Activated CD4-positive, alpha-beta T cell treated with anti-CD3 and anti-CD28 coated beads for 1 hour (primary cell): Measurements from ENCODE around the gene RPS15.
A peak's percentile ranks its signal among the peaks of the same experiment; 100 is the strongest.
"Not testable (repeated sequence)": the region's sequence is repeated elsewhere in the genome, so short reads cannot be mapped to it uniquely, and the experiment has no call there.

Experiments
- DNase-seq: peaks from one replicate; pipeline ENCODE4 v3.0.0-alpha.2; 2020

RPS15 gene

DNA sequence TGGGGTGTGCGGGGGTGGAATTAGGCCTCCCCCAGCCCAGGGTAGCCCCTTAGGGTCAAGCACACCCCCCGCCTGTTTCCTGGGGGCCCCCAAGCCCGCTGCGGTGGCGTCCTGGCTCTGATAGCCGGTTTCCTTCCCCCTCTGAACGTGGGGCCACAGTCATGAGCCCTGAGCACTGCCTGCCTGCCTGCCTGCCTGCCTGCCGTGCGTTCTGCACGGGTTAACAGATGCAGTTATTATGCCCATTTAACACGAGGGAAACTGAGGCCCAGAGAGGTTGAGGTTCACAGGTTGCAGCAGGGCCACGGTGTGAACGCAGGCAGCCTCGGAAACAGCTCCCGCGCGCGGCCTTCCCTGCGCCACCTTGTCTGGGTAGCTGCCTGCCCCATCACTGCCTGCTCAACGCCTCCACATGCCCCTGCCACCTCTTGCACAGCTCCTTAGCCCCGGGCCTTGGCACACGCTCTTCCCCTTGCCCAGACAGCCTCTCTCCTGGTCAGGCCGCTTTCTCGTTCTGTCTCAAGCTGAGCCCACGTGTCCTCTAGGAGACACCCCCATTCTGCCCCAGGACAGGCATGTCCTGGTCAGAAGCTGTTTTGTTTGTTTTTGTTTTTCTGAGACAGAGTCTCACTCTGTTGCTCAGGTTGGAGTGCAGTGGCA is 35.7 kb upstream of the RPS15 start:
- no peak for DNase-seq

DNA sequence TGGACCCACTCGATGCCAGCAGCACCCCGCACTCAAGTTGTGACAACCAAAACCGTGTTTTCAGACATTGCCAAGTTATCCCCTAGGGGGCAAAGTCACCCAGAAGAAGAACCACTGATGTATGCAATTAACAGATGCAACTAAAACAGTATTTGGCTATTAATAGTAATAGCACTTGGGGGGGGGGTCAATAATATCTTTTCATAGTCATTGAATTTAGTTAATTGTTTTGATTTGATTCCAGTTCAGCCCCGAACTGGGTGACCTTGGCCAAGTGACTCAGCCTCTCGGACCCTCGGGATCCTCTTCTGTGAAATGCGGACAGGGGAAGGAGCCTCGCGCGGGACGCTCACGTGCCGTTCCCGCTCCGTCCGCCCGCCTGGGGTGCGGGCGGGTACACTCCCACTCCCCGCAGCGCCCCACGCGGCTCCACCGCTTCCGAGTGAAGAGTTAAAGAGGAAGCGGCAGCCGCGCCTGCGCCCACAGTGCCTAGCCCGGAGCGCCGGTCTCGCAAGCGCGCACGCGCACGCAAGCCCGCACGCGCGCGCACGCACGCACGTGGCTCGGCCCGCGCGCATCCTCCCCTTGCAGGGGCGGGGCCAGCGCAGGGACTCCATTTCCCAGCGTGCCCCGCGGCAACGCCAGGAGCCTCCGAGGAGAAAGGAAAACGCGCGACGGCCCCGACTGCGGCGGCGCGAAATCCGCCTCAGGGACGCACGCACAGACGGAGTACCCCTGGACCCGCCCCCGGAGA is 31.2 kb upstream of the RPS15 start:
- peak; percentile 100 for DNase-seq

DNA sequence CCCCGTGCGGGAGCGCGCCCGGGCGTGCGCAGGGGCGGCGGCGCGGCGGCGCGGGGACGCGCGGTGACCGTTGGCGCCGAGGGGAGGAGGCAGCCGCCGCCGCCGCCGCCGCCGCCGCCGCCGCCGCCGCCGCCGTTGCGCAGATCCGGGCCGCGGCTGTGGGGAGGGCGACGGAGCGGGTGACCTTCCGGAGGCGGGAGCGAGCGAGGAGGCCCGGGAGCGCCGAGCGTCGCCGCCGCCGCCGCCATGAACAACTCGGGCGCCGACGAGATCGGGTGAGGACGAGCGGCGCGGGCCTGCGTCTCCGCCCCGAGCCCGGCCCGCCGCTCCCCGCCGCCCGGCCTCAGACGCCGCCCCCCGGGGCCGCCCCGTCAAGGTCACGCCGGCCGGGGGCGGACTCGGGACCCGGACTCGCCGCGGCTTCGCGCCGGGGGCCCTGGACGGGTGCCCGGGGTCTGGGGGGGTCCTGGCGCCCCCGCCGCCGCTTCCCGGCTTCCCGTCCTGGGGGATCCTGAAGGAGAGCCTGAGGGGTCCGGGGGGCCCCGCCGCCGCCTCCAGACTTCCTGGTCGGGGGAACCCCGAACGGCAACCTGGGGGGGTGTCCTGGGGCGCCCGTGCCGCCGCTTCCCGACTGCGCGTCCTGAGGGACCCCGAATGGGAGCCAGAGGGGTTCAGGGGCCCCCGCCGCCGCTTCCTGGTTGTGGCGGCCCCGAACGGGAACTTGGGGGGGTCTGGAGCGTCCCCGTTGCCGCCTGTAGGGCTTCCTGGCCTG is 30.5 kb upstream of the RPS15 start, which contains the start of gene DAZAP1:
Gene DAZAP1 (plus strand): TSS at position 59 of the 772 bp plus-strand sequence. CDS start 188 bp downstream, at position 247.
- peak; percentile 31 for DNase-seq

DNA sequence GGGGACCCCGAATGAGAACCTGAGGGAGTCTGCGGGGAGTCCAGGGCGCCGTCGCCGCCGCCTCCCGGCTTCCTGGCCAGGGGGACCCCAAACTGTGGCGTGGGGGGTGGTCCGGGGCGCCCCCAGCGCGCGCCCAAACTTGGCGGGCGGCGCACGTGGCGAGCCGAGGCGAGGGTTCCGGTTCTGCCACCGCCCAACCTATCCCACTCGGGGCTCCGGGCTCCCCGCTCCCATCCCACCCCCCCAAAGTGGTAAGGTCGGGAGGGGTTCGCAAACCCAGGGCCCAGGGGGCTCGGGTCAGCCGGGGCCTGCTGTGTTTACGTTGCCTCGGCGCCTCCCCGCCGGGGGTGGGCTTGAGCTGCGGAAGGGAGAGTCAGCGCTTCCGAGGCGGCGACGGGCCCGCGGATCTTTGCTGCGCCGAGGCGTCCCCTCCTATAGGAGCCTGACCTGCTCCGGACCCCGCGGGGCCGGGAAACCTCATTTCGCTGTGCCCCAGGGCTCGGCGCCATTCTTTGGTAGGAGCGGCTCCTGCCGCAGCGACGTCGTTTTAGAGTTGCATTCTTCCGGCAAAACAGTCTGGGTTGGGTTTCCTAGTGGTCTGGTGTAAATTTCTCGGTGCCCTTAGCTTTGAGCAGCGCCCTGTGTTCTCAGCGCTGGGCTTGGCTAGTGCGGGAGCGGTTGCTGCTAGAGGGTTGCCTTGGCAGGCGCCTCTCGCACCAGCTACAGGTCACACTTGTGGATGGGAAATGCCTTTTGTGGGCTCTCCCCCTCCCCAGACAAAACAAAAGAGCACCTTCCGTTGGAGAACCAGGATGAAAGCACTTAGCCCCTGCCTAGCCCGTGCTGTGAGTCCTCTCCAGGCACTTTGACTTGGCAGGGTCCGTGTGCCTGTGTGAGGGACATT is 29.6 kb upstream of the RPS15 start:
- peak; percentile 36 for DNase-seq

DNA sequence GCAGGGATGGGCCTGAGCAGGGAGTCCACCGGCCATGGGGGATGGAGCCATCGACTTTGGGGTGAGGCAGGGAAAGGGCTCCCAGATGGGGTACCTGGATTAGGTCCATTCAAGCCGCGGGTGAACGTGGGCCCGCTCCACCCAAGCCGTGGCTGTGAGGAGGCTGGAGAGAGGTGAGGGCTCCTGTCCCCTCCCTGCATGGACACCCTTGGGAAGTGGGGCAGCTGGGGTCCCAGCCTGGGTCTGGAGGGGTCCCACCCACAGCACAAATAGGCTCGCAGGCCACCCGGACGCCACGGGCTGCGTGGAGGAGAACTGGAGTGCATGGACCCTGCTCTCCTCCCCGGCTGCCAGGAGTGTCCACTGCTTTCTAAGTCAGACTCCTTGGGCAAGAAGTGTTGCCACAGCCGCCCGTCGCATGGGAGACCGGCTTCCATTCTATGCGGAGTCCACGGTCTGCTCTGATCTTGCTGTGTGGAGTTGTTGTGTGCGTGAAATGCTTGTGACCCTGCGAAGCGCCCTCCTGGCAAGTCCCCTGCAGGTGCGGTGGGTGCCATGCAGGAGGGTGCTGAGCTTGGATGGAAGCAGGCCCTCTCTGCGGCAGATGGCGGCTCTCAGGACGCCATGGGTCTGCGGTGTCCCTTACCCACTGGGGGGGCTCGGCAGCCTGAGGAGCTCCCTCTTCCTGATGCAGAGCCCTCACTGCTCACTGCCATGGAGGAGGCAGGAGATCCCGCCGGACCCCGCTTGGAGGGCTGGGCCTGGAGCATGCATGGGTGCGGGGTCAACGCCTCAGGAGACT is 28.8 kb upstream of the RPS15 start:
- DNase-seq: no peak

DNA sequence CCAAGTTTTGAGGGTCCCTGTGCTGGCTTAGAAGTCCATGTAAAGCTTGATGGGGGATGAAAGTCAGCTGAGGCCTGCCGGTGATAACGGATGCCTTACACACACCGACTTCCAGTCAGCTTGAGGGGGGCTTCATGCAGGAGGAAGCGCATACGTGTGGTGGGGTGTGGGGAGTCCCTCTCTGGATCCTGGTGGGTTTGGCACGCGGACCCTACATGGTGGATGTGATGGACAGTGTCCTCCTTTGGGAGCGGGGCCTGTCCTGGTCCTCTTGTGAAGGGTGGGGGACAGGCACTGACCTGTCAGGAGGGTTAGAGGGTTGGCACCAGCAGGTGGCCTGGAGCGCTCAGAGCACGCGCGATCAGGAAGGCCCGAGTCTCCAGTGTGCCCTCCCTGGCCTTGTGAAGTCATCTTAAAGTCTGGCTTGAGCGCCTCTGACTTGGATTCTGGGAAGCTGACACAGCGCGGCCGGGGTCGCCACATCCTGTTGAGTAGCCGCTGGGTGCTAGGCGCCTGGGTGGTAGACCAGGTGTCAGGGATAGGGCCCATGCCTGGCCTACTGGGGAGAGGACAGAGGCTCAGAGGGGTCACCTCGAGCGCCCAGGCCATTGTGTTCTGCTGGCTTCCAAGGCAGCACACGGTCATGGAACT is 27.9 kb upstream of the RPS15 start:
- no peak for DNase-seq

DNA sequence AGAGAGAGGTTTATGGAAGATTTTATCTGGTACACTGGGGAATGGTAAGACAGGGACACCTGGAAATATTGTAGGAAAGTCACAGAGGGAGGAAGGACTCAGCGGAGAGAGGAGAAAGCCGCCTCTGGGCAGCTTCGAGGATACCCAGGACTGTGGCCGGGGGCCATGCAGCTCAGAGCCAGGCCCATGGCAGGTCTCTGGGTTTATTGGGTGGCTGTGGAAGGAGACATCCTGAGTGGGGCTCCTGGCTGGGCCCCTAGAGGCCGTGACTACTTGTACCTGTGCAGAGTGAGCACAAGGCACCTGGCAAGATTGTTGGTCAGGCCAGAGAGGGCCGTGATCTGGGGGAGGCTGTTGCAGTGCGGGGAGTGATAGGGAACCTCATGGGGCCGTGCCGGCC is 27.4 kb upstream of the RPS15 start:
- no peak for DNase-seq

DNA sequence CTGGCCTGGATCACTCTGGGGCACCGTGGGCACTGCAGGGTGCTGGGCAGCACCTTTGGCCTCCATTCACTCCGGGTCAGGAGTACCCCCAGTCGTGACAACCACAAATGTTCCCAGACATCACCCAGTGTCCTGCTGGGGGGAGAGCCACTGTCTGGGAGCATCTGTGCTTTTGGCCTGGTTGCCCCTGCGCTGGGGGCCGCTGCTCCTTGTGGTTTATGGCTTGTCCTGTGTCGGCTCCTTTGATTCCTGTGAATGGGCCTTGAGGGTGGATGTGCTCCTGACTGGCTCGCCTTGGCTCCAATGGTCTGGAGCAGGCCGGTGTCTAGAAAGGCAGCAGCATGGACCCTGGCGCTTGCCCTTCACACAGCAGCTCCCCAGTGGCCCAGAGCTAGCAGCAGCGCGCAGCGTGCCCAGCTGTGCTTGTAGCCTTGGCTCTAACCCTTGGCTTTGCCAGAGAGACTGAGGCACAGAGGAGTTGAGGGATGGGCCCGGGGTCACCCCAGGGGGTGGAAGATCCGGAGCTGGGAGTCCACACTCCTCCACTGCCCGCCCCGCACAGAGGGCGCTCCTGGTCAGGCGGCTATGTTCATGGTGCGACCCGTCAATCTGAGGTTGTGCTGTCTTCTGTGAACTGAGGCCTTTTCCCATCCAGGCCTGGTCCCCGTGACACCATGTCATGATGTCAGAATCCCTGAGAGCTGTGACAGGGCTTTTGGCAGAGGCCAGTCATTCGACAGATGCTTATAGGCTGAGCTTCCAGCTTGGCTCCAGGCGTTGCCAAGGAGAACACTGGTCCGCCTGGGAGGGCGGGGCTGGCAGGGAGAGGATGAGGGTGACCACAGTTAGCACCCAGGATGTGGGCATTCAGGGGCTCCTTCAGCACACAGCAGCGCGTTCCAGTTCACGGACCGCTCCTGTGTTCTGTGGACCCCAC is 26.7 kb upstream of the RPS15 start:
- DNase-seq: no peak

DNA sequence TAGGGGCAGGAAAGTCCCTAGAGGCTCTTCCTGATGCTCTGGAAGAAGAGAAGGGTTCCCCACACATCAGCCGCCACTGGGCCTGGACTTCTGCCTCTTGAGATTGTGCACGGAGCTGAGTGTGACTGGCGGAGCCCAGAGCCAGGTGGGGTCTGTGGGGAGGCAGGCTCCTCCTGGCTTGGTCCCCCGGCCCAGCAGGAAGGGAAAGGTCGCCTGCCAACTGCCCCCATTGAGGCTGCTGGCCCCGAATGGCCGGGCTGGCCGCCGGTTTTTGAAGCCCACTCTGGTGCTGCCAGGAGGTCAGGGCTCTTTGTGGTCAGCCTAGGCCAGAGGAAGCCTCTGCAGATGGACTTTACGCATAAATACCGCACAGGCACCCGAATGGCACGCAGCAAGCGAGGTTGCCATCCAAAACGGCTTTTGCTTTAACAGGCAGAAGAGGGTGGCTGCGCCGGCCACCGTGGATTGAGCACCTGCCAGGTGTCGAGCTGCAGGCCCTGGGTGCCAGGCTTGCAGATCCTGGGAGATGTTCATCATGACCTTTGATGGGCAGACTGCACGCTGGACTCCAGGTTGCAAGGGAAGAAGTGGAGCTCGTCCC is 25.8 kb upstream of the RPS15 start:
- no peak for DNase-seq

DNA sequence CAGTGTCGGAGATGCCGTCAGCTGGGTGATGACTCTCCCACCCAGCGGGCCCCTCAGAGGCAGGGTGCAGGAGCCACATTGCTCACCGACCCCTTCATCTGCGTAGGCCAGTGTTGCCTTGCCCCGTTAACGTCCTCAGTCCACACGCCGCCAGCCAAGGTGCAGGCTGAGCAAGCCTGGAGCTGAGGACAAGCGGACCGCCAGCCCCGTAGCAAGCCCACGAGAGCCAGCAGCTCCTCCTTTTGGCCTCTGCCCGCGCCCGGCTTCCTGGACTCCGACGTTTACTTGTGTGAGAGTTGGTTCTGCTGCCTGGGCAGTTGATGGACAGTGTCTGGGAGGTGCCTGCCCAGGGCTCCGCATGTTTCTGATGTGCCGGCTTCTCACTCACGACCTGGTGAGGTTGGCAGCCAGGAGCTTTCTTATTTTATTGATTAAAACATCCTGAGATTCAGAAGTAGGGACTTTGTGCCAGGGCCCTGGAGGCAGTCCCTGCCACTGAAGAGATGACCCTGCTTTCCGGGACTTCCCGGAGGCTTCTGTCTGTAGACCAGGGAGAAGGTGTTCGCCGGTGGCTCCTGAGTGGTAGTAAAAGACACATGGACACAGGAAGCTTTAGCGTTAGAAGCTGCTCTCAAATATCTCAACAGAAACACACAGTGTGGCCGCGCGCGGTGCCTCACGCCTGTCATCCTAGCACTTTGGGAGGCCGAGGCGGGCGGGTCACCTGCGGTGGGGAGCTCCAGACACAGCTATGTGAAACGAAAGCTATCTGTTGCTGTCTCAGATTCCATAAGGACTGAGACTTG is 25.0 kb upstream of the RPS15 start:
- no peak for DNase-seq

DNA sequence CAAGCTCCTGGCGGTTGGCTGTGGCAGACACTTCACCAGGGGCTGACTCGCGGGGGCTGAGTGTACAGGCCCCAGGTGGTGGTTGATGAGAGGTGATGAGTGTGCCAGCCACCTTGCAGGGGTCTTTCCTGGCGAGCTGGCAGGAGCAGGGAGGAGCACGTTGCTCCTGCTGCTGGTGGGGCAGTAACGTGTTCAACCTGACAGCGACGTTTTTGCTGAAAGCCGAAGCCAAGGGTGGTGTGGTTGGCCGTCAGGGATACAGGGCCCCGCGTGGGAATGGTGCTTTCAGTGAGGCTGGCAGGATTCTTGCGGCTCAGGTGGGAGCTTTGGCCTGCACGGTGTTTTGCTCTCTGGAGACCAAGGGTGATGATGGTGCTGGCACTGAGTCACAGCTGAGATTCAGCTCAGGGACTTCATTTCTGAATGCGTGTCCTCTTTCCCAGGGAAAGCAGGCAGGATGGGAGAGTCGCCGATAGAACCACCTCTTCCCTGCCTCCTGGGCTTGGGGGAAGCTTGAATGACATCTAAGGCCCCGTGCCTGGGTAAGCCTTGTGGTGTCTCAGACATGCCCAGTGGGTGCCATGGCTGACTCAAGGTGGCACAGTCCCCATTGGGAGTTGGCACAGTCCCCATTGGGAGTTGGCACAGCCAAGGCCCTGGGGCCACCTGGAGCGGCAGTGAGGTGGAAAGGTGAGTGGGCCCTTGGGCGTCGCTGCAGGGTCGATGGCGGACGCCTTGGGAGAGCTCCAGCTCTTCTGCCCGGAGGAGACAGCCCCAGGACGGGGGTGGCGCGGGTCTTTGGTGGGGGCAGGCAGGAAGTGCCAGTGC is 22.0 kb upstream of the RPS15 start:
- no peak for DNase-seq

DNA sequence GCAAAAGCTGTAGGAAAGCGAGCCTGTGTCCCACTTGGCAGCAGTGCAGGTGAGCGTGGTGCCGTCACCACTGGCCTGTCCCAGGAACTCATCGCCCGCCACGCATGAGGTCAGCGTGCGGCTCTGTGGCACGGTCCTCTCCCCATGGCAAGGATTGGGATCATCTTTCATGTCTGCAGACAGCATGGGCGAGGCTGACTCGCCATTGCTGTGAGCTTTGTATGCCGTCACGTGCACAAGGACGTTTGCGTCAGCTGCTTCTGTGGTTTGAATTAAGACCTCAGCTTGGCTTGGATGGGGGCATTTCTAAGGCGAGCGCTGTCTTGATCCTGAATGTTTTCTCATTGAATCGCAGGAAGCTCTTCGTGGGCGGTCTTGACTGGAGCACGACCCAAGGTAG is 21.1 kb upstream of the RPS15 start:
- no peak for DNase-seq

DNA sequence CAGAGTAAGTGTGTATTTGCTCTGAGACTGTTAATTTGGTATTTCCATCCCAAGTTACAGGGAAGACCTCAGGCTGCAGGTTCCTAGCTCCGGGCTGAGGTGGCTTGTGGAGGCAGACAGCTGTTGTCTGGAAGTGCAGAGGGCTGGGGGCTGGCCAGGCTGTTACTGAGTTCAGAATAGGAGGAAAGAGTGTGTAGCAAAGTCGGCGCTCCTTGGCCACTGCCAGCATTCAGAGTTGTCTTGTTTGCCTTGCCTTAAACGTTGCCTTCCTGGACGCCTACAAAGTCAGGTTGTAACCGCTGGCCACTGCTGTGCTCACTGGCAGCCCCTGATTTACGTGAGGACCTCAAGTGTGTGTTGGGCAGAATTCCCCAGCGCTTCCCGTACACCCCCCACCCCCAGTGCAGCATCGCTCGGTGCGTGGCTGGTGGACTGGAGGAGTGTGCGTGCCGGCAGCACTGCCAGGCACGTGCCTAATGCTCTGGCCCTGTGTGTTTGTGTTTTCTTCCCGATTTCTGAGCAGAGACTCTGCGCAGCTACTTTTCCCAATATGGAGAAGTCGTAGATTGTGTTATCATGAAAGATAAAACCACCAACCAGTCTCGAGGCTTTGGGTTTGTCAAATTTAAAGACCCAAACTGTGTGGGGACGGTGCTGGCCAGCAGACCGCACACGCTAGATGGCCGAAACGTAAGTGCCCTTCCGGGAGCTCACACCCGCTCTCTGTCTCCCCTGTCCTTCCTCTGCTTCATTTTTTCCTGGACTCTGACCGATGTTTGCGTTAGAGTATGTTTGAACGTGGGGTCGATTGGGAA is 20.3 kb upstream of the RPS15 start:
- DNase-seq: no peak

DNA sequence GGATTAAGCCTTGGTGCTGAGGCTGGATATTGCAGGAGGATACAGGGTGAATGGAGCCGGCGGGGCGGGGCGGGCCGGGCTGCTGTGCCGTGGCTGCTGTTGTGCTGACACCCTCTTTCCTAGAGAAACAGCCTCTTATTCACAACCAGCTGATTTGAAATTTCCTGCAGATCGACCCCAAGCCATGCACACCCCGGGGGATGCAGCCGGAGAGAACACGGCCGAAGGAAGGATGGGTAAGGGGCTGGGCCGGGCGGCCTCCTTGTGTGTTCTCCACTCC is 19.8 kb upstream of the RPS15 start:
- no peak for DNase-seq

DNA sequence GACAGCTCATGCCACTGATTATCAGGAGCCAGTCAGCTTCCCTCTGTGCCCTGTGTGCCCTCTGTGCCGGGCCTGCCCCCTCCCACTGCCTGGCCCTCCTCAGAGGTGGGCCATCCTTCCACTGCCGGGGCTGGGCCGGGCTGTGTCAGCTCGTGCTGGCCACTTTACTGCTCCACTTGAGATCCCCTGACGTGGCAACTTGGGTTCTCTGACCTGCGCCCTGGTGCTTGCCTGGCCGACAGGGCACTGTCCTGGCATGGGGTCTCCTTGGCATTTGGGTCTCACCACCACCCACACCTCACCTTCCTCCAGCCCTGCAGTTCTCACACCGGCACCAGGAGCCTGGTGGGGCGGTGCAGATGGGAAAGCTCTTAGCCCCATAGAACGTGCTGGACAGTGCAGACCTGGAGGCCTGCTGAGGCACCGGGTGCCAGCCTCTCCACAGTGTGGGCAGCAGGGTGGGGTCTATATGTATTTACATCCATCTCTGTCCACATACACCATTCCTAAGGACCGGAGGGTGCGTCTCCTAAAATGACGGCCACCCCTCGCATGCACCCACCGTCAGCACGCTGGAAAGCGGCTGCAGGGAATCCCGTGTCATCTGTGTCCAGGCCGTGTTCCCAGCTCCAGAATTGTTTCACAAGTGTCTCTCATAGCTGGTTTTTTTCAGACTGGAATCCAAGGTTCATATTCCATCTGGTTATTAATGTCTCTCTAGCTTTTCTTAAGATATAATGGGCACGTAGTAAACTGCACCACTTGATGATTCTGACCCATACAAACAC is 19.1 kb upstream of the RPS15 start:
- DNase-seq: no peak

DNA sequence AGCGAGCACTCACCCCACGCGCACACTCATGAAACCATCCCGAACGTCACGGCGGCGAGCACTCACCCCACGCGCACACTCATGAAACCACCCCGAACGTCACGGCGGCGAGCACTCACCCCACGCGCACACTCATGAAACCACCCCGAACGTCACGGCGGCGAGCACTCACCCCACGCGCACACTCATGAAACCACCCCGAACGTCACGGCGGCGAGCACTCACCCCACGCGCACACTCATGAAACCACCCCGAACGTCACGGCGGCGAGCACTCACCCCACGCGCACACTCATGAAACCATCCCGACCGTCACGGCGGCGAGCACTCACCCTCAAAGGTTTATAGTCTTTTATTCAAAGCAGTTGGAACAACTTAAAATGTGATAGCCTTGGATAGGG is 18.1 kb upstream of the RPS15 start:
- DNase-seq: not testable (repeated sequence)
